Measurements from ENCODE around the gene SUSD5. TPM values are rescaled to one million over a fixed set of nuclear protein-coding genes. Genes with fewer than 3 reads are reported as not detected.

Gene SUSD5
- total and polyA plus RNA-seq, 2 of the 13 experiments (the other 11 are each of a cell fraction or from before 2014, with no cell fraction given) = not detected

DNA sequence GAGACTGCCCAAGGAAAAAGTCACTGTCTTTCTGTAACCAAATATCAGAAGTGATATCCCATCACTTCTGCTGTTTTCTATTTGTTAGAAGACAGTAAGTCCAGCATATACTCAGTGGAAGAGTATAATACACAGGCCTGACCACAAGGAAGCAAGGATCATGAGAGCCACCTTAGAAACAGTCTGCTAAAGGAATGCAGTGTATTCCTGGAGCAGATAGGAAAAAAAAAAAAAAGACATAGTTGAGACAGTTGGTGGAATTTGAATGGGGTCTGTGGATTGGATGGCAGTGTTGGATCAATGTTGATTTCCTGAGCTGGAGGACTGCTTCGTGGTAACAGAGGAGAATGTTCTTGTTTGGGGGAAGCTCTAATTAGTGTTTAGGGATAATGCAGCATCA is 32.1 kb upstream of the SUSD5 start:
- POLR2A ChIA-PET = no interaction called here
- H3K27ac ChIP-seq (ENCODE audit: extremely low read length, insufficient read depth, low read length) = no peak overlapping the region
- FAIRE-seq = no peak
- no peaks in the 10 kb centered on the region for H3K27me3 ChIP-seq (ENCODE audit: control insufficient read depth in 1 of 2, insufficient read depth in 2 of 2, low read length in 2 of 2)
- in situ Hi-C loops (cut with HindIII; ENCODE audit: extremely low pct_ligation_motif_present, low pct_unique_long_range_greater_than_20kb) (no loop called here), intact Hi-C loops (cut with micrococcal nuclease; ENCODE audit: unreplicated experiment) (no loop called here)
- BruUV-seq (replicated peaks) = no TSS peak
- H3K9ac ChIP-seq (ENCODE audit: insufficient read depth, low read depth, low read length) = no peak overlapping the region
- H3K36me3 ChIP-seq (replicated peaks in 1 of 2; ENCODE audit: control insufficient read depth in 1 of 2, insufficient read depth in 2 of 2, low read length in 2 of 2) = no peaks in the 10 kb centered on the region
- TF ChIP-seq ZNF546 (CRISPR knock-in tag; conservative IDR thresholded peaks at IDR 0.05) (no peak), FOXK2 (IDR thresholded peaks at IDR 0.05) (no peak), ZNF143 (CRISPR knock-in tag; IDR thresholded peaks at IDR 0.05) (no peak), ZNF350 (CRISPR knock-in tag; IDR thresholded peaks at IDR 0.05; ENCODE audit: borderline replicate concordance, low read depth) (no peak)
- TF ChIP-seq, protein P1, sequence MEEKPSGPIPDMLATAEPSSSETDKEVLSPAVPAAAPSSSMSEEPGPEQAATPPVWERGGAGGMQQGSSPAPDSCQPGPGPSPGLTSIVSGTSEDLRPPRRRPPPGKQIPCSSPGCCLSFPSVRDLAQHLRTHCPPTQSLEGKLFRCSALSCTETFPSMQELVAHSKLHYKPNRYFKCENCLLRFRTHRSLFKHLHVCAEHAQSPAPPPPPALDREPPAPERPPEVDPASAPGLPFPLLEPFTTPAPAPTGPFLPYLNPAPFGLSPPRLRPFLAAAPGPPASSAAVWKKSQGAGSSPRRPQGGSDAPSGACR (CRISPR knock-in tag; IDR thresholded peaks at IDR 0.05) = no peak
- H2AFZ ChIP-seq (ENCODE audit: low read length) = no peak overlapping the region
- DNase-seq (ENCODE audit: low spot score) = no peak
- no peaks in the 10 kb centered on the region for H3K79me2 ChIP-seq (ENCODE audit: insufficient read depth, low read length)
- CTCF ChIA-PET (ENCODE audit: low intra/inter-chr PET ratio, low total read pairs) = no interaction called here
- 4% methylated on average over 1 of the region's 1 CpG for WGBS (ENCODE audit: low lambda C conversion rate)
- no peaks in the 10 kb centered on the region for H3K9me3 ChIP-seq (ENCODE audit: low read length)
- H3K4me2 ChIP-seq (ENCODE audit: low read depth, low read length) = no peak overlapping the region
- H3K4me3 ChIP-seq (replicated peaks in 1 of 3; ENCODE audit: insufficient read depth in 1 of 3, low read depth in 2 of 3, low read length in 3 of 3) = no peak overlapping the region
- ATAC-seq = no peak
- H4K20me1 ChIP-seq (ENCODE audit: insufficient read depth, low read length) = no peaks in the 10 kb centered on the region
- H3K4me1 ChIP-seq (ENCODE audit: insufficient read depth, low read length) = no peaks in the 10 kb centered on the region

DNA sequence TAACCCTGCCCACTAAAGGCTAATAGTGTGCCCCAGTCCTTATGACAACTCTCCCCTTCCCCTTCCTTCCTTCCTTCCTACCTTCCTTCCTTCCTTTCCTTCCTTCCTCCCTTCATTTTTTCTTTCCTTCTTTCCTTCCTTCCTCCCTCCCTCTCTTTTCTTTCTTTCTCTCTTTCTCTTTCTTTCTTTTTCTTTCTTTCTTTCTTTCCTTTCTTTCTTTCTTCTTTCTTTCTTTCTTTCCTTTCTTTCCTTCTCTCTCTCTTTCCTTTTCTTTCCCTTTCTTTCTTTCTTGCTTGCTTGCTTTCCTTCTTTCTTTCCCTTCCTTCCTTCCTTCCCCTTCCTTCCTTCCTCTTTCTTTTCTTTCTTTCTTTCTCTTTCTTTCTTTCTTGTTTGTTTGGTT is 28.2 kb upstream of the SUSD5 start:
- Histone ChIP-seq H2AFZ (ENCODE audit: low read length) (no peak overlapping the region), H4K20me1 (ENCODE audit: insufficient read depth, low read length) (no peaks in the 10 kb centered on the region), H3K9ac (ENCODE audit: insufficient read depth, low read depth, low read length) (no peak overlapping the region), H3K27ac (ENCODE audit: extremely low read length, insufficient read depth, low read length) (no peak overlapping the region), H3K36me3 (replicated peaks in 1 of 2; ENCODE audit: control insufficient read depth in 1 of 2, insufficient read depth in 2 of 2, low read length in 2 of 2) (no peaks in the 10 kb centered on the region), H3K79me2 (ENCODE audit: insufficient read depth, low read length) (no peaks in the 10 kb centered on the region), H3K9me3 (ENCODE audit: low read length) (no peaks in the 10 kb centered on the region), H3K27me3 (ENCODE audit: control insufficient read depth in 1 of 2, insufficient read depth in 2 of 2, low read length in 2 of 2) (no peaks in the 10 kb centered on the region), H3K4me3 (replicated peaks in 1 of 3; ENCODE audit: insufficient read depth in 1 of 3, low read depth in 2 of 3, low read length in 3 of 3) (no peak overlapping the region), H3K4me1 (ENCODE audit: insufficient read depth, low read length) (no peaks in the 10 kb centered on the region), H3K4me2 (ENCODE audit: low read depth, low read length) (no peak overlapping the region)
- ChIA-PET CTCF (ENCODE audit: low intra/inter-chr PET ratio, low total read pairs) (no interaction called here), POLR2A (no interaction called here)
- in situ Hi-C loops (cut with HindIII; ENCODE audit: extremely low pct_ligation_motif_present, low pct_unique_long_range_greater_than_20kb) (no loop called here), intact Hi-C loops (cut with micrococcal nuclease; ENCODE audit: unreplicated experiment) (no loop called here)
- no peak for FAIRE-seq
- BruUV-seq (replicated peaks) = no TSS peak
- no peak for DNase-seq (ENCODE audit: low spot score)
- no peak for TF ChIP-seq ZNF747 (CRISPR knock-in tag; IDR thresholded peaks at IDR 0.05; ENCODE audit: borderline replicate concordance)
- TF ChIP-seq BRCA1 (CRISPR knock-in tag; IDR thresholded peaks at IDR 0.05) = no peak
- TF ChIP-seq GATA4 (IDR thresholded peaks at IDR 0.05; ENCODE audit: borderline replicate concordance, low read depth) = no peak
- TF ChIP-seq, protein P2, sequence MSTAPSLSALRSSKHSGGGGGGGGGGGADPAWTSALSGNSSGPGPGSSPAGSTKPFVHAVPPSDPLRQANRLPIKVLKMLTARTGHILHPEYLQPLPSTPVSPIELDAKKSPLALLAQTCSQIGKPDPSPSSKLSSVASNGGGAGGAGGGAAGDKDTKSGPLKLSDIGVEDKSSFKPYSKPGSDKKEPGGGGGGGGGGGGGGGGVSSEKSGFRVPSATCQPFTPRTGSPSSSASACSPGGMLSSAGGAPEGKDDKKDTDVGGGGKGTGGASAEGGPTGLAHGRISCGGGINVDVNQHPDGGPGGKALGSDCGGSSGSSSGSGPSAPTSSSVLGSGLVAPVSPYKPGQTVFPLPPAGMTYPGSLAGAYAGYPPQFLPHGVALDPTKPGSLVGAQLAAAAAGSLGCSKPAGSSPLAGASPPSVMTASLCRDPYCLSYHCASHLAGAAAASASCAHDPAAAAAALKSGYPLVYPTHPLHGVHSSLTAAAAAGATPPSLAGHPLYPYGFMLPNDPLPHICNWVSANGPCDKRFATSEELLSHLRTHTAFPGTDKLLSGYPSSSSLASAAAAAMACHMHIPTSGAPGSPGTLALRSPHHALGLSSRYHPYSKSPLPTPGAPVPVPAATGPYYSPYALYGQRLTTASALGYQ (CRISPR knock-in tag; IDR thresholded peaks at IDR 0.05) = no peak
- TF ChIP-seq HNRNPK (IDR thresholded peaks at IDR 0.05; ENCODE audit: low read depth, low read length, poor library complexity, severe bottlenecking) = no peak
- TF ChIP-seq HOXA9 (CRISPR knock-in tag; IDR thresholded peaks at IDR 0.05; ENCODE audit: borderline replicate concordance) = no peak
- TF ChIP-seq DNMT3B (CRISPR knock-in tag; conservative IDR thresholded peaks at IDR 0.05) = no peak
- no peak for TF ChIP-seq ZNF335 (CRISPR knock-in tag; IDR thresholded peaks at IDR 0.05)
- TF ChIP-seq, protein P3, sequence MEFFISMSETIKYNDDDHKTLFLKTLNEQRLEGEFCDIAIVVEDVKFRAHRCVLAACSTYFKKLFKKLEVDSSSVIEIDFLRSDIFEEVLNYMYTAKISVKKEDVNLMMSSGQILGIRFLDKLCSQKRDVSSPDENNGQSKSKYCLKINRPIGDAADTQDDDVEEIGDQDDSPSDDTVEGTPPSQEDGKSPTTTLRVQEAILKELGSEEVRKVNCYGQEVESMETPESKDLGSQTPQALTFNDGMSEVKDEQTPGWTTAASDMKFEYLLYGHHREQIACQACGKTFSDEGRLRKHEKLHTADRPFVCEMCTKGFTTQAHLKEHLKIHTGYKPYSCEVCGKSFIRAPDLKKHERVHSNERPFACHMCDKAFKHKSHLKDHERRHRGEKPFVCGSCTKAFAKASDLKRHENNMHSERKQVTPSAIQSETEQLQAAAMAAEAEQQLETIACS (CRISPR knock-in tag; IDR thresholded peaks at IDR 0.05) = no peak
- no peak for TF ChIP-seq TCF7 (IDR thresholded peaks at IDR 0.05; ENCODE audit: low read depth)
- no peak for ATAC-seq
